Stimulated activated CD4-positive, alpha-beta T cell treated with anti-CD3 and anti-CD28 coated beads, Interleukin-4, amount 100 ng/mL, for 48 hours (primary cell): ENCODE data around the gene NFIL3.
"Not testable (repeated sequence)": the region's sequence is repeated elsewhere in the genome, so short reads cannot be mapped to it uniquely, and the experiment has no call there.

Experiments
- DNase-seq, 2 donors: peaks; one replicate each; pipeline ENCODE4 v3.0.0-alpha.2; 2020; ENCODE audit warnings: low read depth in 2 of 2

Gene NFIL3

DNA sequence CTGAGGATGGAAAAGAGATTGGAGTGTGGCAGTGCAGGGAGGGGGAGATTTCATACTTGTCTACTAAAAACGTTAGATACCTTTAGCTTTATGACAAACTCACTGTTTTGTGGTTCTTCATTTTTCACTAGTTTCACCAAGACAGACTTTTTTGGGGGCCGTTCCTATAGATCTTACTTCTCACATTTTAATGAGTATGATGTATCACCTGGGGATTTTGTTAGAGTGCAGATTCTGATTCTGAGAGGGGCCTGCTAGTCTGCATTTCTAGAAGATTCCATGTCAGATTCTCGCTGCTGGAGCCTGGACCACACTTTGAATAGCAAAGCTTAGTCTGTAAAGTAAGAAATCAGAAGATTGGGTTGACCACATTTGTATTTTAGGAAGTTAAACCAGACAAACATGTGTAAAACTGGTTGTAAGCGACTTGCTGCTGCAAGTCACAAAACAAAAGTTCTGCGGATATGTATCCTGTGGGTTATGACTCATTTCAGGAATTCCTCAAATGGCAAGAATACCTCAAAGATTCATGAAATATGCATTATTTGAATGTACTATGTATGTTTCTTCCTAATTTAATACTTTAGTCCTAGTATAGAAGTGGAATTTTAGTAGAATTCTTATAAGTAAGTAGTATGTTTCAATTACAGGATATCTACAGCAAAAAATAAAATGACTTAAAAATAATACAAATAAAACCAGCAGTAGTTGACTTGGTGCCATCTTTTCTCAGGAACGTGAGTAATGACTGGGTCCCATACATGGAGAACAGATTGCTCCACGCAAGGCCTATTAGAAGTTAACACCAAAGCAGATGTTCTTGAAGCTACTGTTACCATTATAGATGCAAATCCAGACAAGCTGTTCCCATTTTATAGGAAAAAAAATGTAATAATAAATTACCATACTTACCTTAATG, 27.8 kb downstream of the NFIL3 start:
- no peak for DNase-seq

DNA sequence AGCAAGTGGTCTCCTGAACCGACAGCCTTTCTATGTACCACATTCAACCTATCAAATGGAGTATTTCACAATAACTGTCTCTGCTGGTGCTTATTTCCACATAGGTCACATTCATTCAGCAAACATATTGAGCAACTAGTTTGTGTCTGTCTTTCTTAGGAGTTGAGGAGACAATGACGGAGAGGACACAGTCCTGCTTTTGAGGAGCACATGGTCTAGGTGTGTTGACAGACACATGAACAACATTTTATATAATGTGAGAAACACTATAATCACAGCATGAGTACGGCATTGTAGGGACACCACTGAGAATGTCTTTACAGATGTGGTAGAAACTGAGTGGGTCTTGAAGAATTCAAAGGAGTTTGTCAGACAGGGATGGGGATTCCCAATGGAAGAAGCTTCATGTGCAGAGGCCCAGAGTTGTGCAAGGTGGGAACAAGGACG, 28.5 kb downstream of the NFIL3 start:
- no peak for DNase-seq

DNA sequence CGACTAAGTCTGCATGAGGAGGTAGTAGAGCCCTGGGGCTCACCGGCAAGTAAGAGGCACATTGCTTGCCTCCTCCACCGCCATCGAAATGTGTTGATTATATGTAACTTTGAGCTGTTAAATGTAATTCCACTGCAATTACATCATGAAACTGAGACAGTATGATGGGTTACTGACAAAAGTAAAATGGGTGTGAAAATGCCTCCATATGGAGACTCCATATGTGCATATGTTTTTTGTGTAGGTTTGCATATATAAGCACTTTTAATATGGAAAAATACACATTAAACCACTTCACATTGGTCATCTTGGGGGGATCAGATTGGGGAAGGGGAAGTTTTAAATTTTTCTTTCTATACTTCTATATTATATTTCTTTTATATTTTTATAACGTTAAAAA, 29.8 kb downstream of the NFIL3 start:
- no peak for DNase-seq

DNA sequence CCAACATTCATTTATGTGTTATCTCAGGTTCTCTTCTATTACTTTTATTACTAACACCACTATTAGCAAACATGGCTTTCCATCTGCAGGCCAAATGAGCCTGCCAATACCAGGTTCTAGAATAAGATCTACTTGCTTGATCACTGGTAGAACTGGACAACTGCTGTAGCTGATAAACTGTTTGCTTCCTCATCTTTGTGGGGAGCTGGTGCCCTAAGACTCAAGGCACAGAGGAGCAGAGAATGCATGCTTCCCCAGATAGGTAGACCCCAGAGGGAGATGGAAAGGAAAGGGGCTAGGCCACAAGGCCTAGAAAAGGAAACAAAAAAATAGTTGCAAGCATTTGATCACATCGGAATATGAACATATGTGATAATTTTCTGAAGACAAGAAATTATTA, 31.2 kb downstream of the NFIL3 start:
- DNase-seq = no peak

DNA sequence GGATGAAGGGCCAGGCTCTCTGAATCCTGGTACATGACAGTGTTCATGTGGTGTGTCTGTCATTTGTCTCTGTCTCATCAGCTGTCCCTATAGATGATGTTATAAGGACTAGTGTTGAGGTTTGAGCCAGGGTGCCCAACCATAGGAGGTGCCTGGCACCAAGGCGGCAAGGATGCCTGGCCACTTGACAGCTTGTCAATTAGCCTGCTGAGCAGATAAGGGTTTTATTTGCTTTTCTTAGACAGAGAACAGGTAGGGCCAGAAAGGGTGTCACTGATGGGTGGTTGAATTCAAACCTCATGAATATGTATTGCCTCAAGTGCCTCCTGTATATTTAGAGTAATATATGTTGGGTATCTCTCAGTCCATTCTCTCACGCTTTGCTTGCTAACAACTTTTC, 31.8 kb downstream of the NFIL3 start:
- no peak for DNase-seq

DNA sequence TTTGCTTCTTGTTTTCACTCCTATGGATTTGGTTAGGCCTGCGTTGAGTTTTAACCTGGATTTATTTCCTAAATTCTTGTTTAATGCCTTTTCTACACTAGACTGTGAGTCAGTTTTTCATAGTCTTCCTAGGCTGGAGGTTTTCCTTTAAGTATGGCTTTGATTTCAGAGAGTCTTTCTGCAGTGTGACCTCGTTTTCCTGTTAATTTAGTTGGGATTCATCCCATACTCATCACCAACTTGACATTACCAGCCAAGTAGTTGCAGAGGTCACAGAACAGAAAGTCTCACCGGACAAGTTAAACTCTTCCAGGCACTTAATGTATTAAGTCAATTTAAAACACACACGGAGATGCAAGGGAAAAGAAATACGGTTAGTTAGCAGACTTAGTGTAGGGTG, 32.2 kb downstream of the NFIL3 start:
- DNase-seq = no peak

DNA sequence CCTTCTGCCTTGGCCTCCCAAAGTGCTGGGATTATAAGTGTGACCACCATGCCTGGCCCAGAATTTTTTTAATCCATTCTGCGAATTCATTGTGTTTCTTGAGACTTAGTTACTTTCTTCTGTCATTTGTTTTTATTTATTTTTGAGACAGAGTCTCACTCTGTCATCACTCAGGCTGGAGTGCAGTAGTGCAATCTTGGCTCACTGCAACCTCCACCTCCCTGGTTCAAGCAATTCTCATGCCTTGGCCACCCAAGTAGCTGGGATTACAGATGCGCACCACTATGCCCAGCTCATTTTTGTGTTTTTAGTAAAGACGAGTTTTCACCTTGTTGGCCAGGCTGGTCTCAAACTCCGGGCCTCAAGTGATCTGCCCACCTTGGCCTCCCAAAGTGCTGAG, 33.9 kb downstream of the NFIL3 start:
- not testable (repeated sequence) for DNase-seq

DNA sequence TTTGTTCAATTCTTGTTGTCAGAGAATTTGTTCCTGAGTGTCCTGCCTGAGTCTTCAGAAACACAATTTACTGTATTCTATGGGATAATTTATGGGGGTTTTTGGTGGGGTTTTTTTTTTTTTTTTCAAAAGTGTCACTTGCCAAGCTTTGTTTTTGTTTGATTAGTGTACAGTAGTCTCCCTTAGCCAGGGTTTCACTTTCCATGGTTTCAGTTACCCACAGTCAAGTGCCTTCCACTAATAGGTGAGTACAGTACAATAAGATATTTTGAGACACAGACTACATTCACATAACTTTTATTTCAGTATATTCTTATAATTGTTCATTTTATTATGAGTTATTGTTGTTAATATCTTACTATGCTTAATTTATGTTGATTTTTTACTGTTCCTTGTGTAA, 36.9 kb downstream of the NFIL3 start:
- no peak for DNase-seq

DNA sequence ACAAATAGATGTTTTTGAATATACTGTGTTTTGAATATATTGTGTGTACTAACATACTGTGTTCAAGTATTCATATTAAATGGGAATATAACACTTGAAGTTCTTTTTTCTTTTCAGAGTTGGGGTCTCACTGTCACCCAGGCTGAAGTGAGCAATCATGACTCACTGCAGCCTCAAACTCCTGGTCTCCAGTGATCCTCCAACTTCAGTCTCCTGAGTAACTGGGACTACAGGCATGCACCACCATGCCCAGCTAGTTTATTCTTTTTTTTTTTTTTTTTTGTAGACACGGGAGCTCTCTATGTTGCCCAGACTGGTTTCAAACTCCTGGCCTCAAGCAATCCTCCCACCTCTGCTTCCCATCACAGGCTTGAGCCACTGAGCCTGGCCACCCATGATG, 38.7 kb downstream of the NFIL3 start:
- DNase-seq = no peak

DNA sequence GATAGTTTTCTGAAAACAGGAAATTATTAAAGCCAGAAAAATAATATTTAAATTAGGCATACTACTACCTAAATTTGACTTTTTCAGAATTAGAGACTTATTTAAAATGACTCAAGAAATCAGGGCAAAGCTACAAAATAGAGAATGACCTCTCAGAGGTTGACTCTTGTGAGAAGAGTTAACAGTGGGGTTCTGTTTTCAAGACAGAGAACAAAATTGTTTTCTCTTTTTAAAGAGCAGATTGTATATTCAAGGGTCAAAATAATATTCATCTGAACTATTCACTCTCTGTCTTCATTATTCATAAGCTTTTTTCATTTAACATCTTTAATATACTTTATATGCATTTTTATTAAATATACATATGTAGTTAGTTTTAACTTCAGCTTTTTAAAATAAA, 40.1 kb downstream of the NFIL3 start:
- no peak for DNase-seq

DNA sequence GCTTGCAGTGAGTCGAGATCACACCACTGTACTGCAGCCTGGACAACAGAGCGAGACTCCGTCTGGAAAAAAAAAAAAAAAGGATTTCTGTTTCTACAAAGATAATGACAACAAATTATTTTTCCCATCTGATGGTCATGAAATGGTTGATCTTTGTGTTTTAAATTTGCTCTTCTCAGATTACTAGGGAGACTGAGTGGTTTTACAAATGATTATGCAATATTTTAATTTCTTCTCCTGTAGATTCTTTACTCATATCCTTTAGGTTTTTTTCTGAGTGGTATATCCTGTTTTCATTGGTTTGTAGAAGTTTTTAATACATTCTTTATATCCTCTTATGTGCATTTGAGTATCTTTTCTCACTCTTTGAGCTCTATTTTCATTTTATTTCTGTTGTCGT, 41.3 kb downstream of the NFIL3 start:
- no peak for DNase-seq

DNA sequence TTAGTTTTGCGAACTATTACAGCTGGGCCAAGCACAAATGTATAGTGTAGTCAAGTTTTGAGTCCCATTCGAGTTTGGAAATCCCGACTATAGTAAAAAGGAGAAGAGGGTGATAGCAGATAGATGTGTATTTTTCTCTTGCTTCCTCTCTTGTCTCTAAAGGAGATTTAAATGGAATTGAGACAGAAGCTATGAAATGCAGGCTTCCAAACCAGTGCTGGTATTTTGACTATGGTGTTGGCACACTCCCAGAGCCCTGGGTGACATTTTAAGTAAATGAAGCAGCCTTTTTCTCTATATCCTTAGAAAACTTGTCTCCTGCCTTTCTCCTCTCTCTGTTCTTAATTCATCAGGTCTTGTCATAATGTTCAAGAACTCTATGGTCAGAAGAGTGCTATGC, 44.2 kb downstream of the NFIL3 start:
- DNase-seq = no peak

DNA sequence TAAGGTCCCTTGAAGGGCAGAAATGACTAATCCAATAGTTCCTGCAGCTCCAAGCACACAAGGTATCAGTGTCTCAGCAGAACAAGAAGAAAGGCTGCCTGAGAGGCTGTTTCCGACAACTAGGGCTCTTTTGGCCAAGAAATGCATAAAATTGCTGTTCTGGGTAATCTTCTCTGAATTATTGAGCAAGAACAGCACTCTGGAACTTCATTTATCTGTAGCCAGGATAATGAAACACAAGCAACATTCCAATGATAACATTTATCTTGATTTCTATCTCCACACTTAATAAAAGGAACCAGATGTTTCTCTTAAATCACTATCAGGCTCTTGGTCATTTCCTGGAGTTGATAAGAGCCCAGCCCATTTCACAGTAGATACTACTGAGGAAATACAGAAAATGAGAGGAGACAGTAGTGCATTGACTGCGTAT, 44.9 kb downstream of the NFIL3 start:
- DNase-seq = no peak

DNA sequence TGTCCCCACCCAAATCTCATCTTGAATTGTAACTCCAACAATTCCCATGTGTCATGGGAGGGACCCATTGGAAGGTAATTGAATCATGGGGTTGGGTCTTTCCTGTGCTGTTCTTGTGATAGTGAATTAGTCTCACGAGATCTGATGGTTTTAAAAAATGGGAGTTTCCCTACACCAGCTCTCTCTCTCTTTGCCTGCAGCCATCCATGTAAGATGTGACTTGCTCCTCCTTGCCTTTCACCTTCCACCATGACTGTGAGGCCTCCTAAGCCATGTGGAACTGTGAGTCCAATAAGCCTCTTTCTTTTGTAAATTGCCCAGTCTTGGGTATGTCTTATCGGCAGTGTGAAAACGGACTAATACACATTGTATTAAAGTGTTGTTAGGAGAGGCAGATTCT, 45.6 kb downstream of the NFIL3 start:
- not testable (repeated sequence) for DNase-seq

DNA sequence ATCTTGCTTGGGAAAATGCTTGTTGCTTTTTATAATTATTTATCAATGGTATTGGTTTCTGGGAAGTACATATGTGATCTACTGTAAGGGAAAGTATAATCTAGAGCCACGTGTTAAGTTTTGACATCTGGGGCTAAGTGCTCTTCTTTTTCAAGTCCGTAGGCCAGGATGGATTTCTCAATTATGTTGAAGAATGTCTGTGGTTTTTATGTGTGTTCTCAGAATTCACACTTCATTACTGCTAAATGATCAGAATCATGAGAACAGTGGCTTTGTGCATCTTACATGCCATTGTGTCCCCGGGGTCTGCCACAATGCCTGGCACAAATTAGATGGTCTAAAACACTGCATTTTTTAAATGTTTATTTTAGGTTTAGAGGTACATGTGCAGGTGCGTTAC, 47.4 kb downstream of the NFIL3 start:
- no peak for DNase-seq

DNA sequence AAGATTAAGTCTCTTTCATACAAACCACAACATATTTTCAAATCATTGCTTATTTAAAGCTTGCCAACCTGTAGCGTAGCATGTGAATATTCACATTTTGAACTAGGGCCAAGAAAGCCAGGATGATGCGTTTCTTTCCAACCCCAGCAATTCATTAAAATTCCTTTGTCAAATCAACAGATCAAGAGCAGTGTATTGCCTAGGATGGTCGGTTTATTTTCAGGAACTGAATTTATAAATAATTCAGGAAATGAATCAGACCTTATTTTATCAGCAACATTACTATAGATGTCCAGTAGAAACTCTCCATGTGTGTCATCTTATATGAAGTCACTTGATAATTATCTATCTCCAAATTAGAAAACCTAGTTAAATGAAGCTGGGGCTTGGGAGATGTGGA, 48.7 kb downstream of the NFIL3 start:
- DNase-seq = no peak

DNA sequence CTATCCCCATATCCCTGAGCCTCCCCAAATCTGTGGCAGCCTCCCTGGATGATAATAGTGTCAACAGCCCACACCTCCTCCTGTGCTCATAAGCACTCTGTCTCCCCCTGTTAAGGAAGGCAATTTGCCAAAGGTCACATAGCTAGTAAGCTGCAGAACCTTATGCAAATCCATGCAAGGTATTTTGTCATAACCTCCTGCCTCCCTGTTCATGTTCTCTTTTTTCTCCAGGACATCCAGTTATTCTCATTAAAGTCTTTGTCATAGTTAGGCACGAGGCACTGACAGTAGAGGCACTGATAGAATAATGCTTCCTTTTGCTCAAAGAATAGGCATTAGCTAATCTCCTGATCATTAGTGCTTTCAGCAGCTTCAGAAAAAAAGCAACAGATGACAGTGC, 51.7 kb downstream of the NFIL3 start:
- no peak for DNase-seq

DNA sequence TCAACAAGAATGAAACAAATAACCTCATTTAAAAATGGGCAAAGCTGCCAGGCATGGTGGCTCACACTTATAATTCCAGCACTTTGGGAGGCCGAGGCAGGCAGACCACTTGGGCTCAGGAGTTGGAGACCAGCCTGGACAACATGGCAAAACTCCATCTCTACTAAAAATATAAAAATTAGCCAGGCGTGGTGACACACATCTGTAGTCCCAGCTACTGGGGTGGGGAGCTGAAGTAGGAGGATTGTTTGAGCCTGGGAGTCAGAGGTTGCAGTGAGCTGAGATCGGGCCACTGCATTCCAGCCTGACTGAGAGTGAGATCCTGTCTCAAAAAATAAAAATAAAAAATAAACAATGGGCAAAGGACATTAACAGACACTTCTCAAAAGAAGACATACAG, 53.6 kb downstream of the NFIL3 start:
- DNase-seq = not testable (repeated sequence)

DNA sequence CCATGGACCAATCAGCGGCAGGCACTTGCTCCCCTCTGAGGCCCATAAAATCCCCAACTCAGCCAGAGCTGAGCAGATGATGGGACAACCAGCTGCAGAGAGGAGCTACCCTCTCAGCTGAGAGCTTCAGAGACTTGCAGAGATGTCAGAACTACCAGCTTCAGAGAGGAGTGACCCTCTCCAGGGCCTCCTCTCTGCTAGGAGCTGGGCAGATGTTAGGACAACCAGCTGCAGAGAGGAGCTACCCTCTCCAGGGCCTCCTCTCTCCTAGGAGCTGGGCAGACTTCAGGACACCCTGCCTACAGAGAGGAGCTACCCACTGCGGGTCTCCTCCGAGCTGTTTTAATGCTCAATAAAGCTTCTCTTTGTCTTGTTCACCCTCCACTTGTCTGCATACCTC, 58.9 kb downstream of the NFIL3 start:
- no peak for DNase-seq

DNA sequence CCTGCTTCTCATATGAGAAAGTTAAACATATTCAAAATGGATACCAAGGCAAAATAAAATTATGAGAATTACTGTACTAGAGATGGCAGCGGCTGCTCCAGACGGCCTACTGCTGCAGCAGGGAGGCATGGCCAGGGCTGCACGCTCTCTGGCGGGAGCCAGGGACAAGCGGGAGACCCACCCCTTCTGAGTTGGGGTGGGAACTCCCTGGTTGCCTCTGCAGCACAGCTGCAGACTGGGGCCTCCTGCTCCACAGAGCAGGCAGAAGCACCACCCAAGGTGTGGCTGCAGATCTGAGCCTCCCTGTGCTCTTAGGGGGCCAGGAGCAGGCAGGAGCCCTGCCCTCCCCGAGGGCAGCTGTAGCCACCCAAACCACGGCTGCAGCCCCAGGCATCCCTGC, 59.6 kb downstream of the NFIL3 start:
- DNase-seq = no peak

DNA sequence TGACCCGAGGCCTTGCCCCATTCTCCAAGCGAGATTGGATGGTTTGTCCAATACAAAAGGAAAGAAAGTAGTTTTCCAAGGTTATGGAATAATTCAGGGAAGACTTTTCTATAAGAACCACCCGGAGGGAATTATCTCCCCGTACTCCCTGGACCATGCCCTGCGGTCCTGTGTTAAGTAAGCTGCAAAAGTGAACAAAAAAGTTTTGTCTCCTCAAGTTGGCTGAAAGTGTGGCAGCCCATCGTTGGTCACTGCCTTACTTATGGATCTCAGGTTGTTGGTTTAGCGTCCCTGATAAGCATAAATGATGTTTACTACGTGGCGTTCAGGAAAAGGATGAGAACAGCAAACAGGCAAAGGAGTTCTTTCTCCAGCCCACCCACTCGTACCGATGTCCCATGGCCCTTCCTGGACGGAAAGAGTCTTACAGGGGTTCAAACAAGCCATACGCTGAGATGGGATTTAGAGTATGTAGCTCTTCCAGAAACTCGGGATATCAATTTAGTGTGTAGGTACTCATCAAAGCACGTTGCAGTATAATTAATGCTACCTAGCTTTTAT, 61.5 kb downstream of the NFIL3 start:
- no peak for DNase-seq

DNA sequence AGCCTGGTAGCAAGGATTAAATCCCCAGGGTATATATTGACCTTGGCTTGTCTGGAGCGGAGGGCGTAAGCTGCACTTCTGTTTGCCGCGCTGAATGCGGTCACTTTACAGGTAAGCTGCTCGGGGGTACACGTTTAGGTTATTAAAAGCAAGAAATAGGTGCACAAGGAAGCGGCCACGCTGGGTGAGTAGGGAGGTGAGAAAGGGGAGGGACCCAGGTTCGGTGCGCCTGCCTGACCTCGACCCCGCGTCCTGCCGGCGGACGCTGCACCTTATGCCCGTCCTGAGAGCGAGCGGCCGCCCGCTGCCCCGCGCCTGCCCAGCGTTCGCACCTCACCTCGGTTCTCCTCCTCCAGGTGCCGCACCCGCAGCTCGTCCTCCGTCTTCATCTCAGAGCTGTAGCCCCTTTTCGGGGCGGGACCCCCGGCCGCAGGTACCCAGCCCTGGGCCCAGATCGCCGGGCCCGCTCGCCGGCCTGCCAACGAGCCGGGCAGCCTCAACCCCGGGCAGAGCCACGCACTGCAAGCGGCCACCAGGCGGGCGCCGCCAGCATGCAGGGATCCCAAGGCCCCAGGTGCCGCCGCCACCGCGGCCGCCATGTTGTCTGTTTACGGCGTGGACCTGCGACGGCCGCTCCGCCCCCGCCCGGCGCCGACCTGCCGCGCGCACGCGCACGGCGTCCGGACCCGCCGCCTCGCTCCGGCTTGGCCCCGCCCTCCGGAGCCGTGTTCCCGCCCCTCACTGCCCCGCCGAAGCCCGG, 62.2 kb downstream of the NFIL3 start, which contains the start of gene AUH:
TSS of gene AUH (minus strand) at position 628 of the 760 bp plus-strand sequence. CDS start at position 599, 29 bp downstream.
- DNase-seq = peak; percentile 81 to 83
